ENCODE measurements around the gene SHOX. TPM values are rescaled to one million over a fixed set of nuclear protein-coding genes. Genes with fewer than 3 reads are reported as not detected.
"Not testable (repeated sequence)": the region's sequence is repeated elsewhere in the genome, so short reads cannot be mapped to it uniquely, and the experiment has no call there.

SHOX gene
- total RNA-seq, 5 donors from 2014 or later (not counting 1 experiment from before 2014, with no cell fraction given) = not detected

- H3K27ac Mint-ChIP-seq; CTCF ChIA-PET; POLR2A ChIA-PET; H3K27ac ChIP-seq (ENCODE audit: low read length); H3K4me1 ChIP-seq (ENCODE audit: control insufficient read depth in 1 of 2, extremely low read depth in 1 of 2, insufficient read depth in 2 of 2, low read length in 2 of 2); H3K9me3 Mint-ChIP-seq; ATAC-seq (replicated peaks in 1 of 4); H3K9me3 ChIP-seq; DNase-seq; H3K4me3 Mint-ChIP-seq; H3K36me3 ChIP-seq (ENCODE audit: control insufficient read depth in 2 of 2, extremely low read depth in 1 of 2, insufficient read depth in 1 of 2, low read length in 1 of 2); H3K4me3 ChIP-seq (ENCODE audit: control insufficient read depth in 1 of 2, extremely low read depth in 1 of 2, low read length in 1 of 2); H3K36me3 Mint-ChIP-seq: not testable (repeated sequence)
- H3K4me1 Mint-ChIP-seq = peaks cover 14 to 43% (median 22%) of the 10 kb centered on the region in 3 donors
- peaks cover 68 to 77% of the 10 kb centered on the region in 2 donors for H3K27me3 Mint-ChIP-seq
- WGBS (ENCODE audit: insufficient coverage) = no CpG with 5 or more reads among the region's 2 CpGs
- peaks cover 13 to 47% of the 10 kb centered on the region in 2 experiments for H3K27me3 ChIP-seq (replicated peaks in 1 of 2; ENCODE audit: control insufficient read depth in 2 of 2, extremely low read depth in 1 of 2, insufficient read depth in 2 of 2, low read length in 1 of 2)
Measured at GRCh38 chrX:626047-626446, 4.5 kb upstream of the SHOX start.

- ChIA-PET CTCF (no interaction called here), POLR2A (no interaction called here)
- Histone ChIP-seq H3K36me3 (ENCODE audit: control insufficient read depth in 2 of 2, extremely low read depth in 1 of 2, insufficient read depth in 1 of 2, low read length in 1 of 2) (no peaks in the 10 kb centered on the region), H3K27me3 (replicated peaks in 1 of 2; ENCODE audit: control insufficient read depth in 2 of 2, extremely low read depth in 1 of 2, insufficient read depth in 2 of 2, low read length in 1 of 2) (peaks cover 13 to 56% of the 10 kb centered on the region in 2 experiments), H3K4me1 (ENCODE audit: control insufficient read depth in 1 of 2, extremely low read depth in 1 of 2, insufficient read depth in 2 of 2, low read length in 2 of 2) (peaks cover 0 to 3% of the 10 kb centered on the region in 2 experiments), H3K27ac (ENCODE audit: low read length) (no peak overlapping the region), H3K9me3 (no peaks in the 10 kb centered on the region), H3K4me3 (ENCODE audit: control insufficient read depth in 1 of 2, extremely low read depth in 1 of 2, low read length in 1 of 2) (no peak overlapping the region)
- Mint-ChIP-seq H3K27ac (no peak overlapping the region), H3K36me3 (no peaks in the 10 kb centered on the region), H3K27me3 (peaks cover 72 to 81% of the 10 kb centered on the region in 2 donors), H3K9me3 (peaks cover 0 to 4% (median 0%) of the 10 kb centered on the region in 3 donors), H3K4me3 (peak overlapping the region in 1 of 3 donors; percentile 0), H3K4me1 (peaks cover 13 to 42% (median 21%) of the 10 kb centered on the region in 3 donors)
- WGBS (ENCODE audit: insufficient coverage) = 7% methylated on average over 10 of the region's 13 CpGs
- ATAC-seq (replicated peaks in 1 of 4) = no peak
- DNase-seq = no peak
Measured at GRCh38 chrX:626745-627509, 3.7 kb upstream of the SHOX start.

GRCh38 chrX:627510-627981 lies 3.0 kb upstream of the SHOX start:
- peak overlapping the region in 1 of 3 donors; percentile 0 for H3K4me3 Mint-ChIP-seq
- ChIA-PET CTCF (no interaction called here), POLR2A (no interaction called here)
- H3K9me3 ChIP-seq = no peaks in the 10 kb centered on the region
- peaks cover 9 to 35% (median 15%) of the 10 kb centered on the region in 3 donors for H3K4me1 Mint-ChIP-seq
- DNase-seq (no peak), ATAC-seq (replicated peaks in 1 of 4) (no peak)
- H3K27me3 ChIP-seq (replicated peaks in 1 of 2; ENCODE audit: control insufficient read depth in 2 of 2, extremely low read depth in 1 of 2, insufficient read depth in 2 of 2, low read length in 1 of 2) = peaks cover 13 to 62% of the 10 kb centered on the region in 2 experiments
- H3K4me1 ChIP-seq (ENCODE audit: control insufficient read depth in 1 of 2, extremely low read depth in 1 of 2, insufficient read depth in 2 of 2, low read length in 2 of 2) = peaks cover 0 to 3% of the 10 kb centered on the region in 2 experiments
- H3K4me3 ChIP-seq (ENCODE audit: control insufficient read depth in 1 of 2, extremely low read depth in 1 of 2, low read length in 1 of 2) = no peak overlapping the region
- no peaks in the 10 kb centered on the region for H3K36me3 ChIP-seq (ENCODE audit: control insufficient read depth in 2 of 2, extremely low read depth in 1 of 2, insufficient read depth in 1 of 2, low read length in 1 of 2)
- H3K27ac Mint-ChIP-seq = no peak overlapping the region
- H3K36me3 Mint-ChIP-seq = no peaks in the 10 kb centered on the region
- H3K27me3 Mint-ChIP-seq = peaks cover 67 to 80% of the 10 kb centered on the region in 2 donors
- H3K9me3 Mint-ChIP-seq = peaks cover 0 to 4% (median 0%) of the 10 kb centered on the region in 3 donors
- H3K27ac ChIP-seq (ENCODE audit: low read length) = no peak overlapping the region
- 17% methylated on average over 15 of the region's 15 CpGs for WGBS (ENCODE audit: insufficient coverage)

GRCh38 chrX:627995-628394 lies 2.6 kb upstream of the SHOX start:
- H3K4me1 Mint-ChIP-seq = peaks cover 9 to 31% (median 12%) of the 10 kb centered on the region in 3 donors
- peaks cover 0 to 4% (median 0%) of the 10 kb centered on the region in 3 donors for H3K9me3 Mint-ChIP-seq
- Histone ChIP-seq H3K27me3 (replicated peaks in 1 of 2; ENCODE audit: control insufficient read depth in 2 of 2, extremely low read depth in 1 of 2, insufficient read depth in 2 of 2, low read length in 1 of 2) (peaks cover 13 to 67% of the 10 kb centered on the region in 2 experiments), H3K9me3 (no peaks in the 10 kb centered on the region), H3K36me3 (ENCODE audit: control insufficient read depth in 2 of 2, extremely low read depth in 1 of 2, insufficient read depth in 1 of 2, low read length in 1 of 2) (no peaks in the 10 kb centered on the region), H3K4me1 (ENCODE audit: control insufficient read depth in 1 of 2, extremely low read depth in 1 of 2, insufficient read depth in 2 of 2, low read length in 2 of 2) (peaks cover 0 to 3% of the 10 kb centered on the region in 2 experiments), H3K27ac (ENCODE audit: low read length) (no peak overlapping the region), H3K4me3 (ENCODE audit: control insufficient read depth in 1 of 2, extremely low read depth in 1 of 2, low read length in 1 of 2) (no peak overlapping the region)
- H3K27me3 Mint-ChIP-seq = peaks cover 67 to 80% of the 10 kb centered on the region in 2 donors
- POLR2A ChIA-PET = no interaction called here
- no peak for DNase-seq
- H3K36me3 Mint-ChIP-seq = no peaks in the 10 kb centered on the region
- H3K4me3 Mint-ChIP-seq = no peak overlapping the region
- H3K27ac Mint-ChIP-seq = no peak overlapping the region
- CTCF ChIA-PET = no interaction called here
- no peak for ATAC-seq (replicated peaks in 1 of 4)
- 9% methylated on average over 4 of the region's 4 CpGs for WGBS (ENCODE audit: insufficient coverage)

GRCh38 chrX:629230-630006 lies 1.2 kb upstream of the SHOX start:
- H3K27ac Mint-ChIP-seq = peak overlapping the region in 1 of 2 donors; percentile 7
- H3K4me3 ChIP-seq (ENCODE audit: control insufficient read depth in 1 of 2, extremely low read depth in 1 of 2, low read length in 1 of 2) = no peak overlapping the region

GRCh38 chrX:630007-630611 lies 482 bp upstream of the SHOX start:
- WGBS (ENCODE audit: insufficient coverage) = 10% methylated on average over 53 of the region's 62 CpGs
- no peaks in the 10 kb centered on the region for H3K4me1 ChIP-seq (ENCODE audit: control insufficient read depth in 1 of 2, extremely low read depth in 1 of 2, insufficient read depth in 2 of 2, low read length in 2 of 2)
- Mint-ChIP-seq H3K36me3 (no peaks in the 10 kb centered on the region), H3K27ac (no peak overlapping the region), H3K4me3 (no peak overlapping the region), H3K9me3 (peaks cover 0 to 4% (median 0%) of the 10 kb centered on the region in 3 donors), H3K27me3 (peaks cover 63 to 82% of the 10 kb centered on the region in 2 donors), H3K4me1 (peaks cover 3 to 25% (median 4%) of the 10 kb centered on the region in 3 donors)
- no peak overlapping the region for H3K4me3 ChIP-seq (ENCODE audit: control insufficient read depth in 1 of 2, extremely low read depth in 1 of 2, low read length in 1 of 2)
- ChIA-PET POLR2A (no interaction called here), CTCF (no interaction called here)
- no peaks in the 10 kb centered on the region for H3K9me3 ChIP-seq
- no peaks in the 10 kb centered on the region for H3K36me3 ChIP-seq (ENCODE audit: control insufficient read depth in 2 of 2, extremely low read depth in 1 of 2, insufficient read depth in 1 of 2, low read length in 1 of 2)
- H3K27ac ChIP-seq (ENCODE audit: low read length) = no peak overlapping the region
- no peak for ATAC-seq (replicated peaks in 1 of 4)
- peaks cover 11 to 71% of the 10 kb centered on the region in 2 experiments for H3K27me3 ChIP-seq (replicated peaks in 1 of 2; ENCODE audit: control insufficient read depth in 2 of 2, extremely low read depth in 1 of 2, insufficient read depth in 2 of 2, low read length in 1 of 2)
- no peak for DNase-seq

More at GRCh38 chrX:629230-630006, 1.2 kb upstream of the SHOX start:
- DNase-seq = no peak
- Histone ChIP-seq H3K36me3 (ENCODE audit: control insufficient read depth in 2 of 2, extremely low read depth in 1 of 2, insufficient read depth in 1 of 2, low read length in 1 of 2) (no peaks in the 10 kb centered on the region), H3K4me1 (ENCODE audit: control insufficient read depth in 1 of 2, extremely low read depth in 1 of 2, insufficient read depth in 2 of 2, low read length in 2 of 2) (no peaks in the 10 kb centered on the region), H3K27me3 (replicated peaks in 1 of 2; ENCODE audit: control insufficient read depth in 2 of 2, extremely low read depth in 1 of 2, insufficient read depth in 2 of 2, low read length in 1 of 2) (peaks cover 11 to 68% of the 10 kb centered on the region in 2 experiments), H3K9me3 (no peaks in the 10 kb centered on the region), H3K27ac (ENCODE audit: low read length) (no peak overlapping the region)
- Mint-ChIP-seq H3K9me3 (peaks cover 0 to 4% (median 0%) of the 10 kb centered on the region in 3 donors), H3K4me1 (peaks cover 6 to 25% (median 7%) of the 10 kb centered on the region in 3 donors), H3K36me3 (no peaks in the 10 kb centered on the region), H3K4me3 (no peak overlapping the region), H3K27me3 (peaks cover 69 to 85% of the 10 kb centered on the region in 2 donors)
- ChIA-PET CTCF (no interaction called here), POLR2A (no interaction called here)
- no peak for ATAC-seq (replicated peaks in 1 of 4)
- WGBS (ENCODE audit: insufficient coverage) = 17% methylated on average over 29 of the region's 30 CpGs

Data from T-cell (primary cell).